Omental fat pad (tissue), 4 donors: ENCODE measurements around the gene POLA2. TPM values are rescaled to one million over a fixed set of nuclear protein-coding genes. Genes with fewer than 3 reads are reported as not detected.

Experiments
- ATAC-seq: fragments of 150-250 bp; one replicate; pipeline ENCODE4 v1.9.1; 2016; ENCODE audit warnings: mild to moderate bottlenecking, moderate library complexity; ENCODE audit not compliant: low FRiP score
- DNase-seq: peaks from one replicate; pipeline ENCODE4 v3.0.0-alpha.2; 2019; ENCODE audit warnings: low spot score
- total RNA-seq, 4 donors: library from RNA; depleted of rRNA; stranded (reverse); fragments of >200 nt; gene quantifications; one replicate each; pipeline ENCODE4 v1.1.0, GENCODE V29; 2016
- TF ChIP-seq, protein P1 (sequence below), 3 donors: fragments of 450-650 bp; IDR thresholded peaks; one replicate each; pipeline ENCODE4 v1.5.1; 2016 to 2017; ENCODE audit warnings: antibody characterized with exemption in 3 of 3, mild to moderate bottlenecking in 3 of 3, moderate library complexity in 2 of 3

The POLA2 gene
- total RNA-seq, 4 donors from 2014 or later: 3.5 to 13.7 (median 6.9) TPM

DNA sequence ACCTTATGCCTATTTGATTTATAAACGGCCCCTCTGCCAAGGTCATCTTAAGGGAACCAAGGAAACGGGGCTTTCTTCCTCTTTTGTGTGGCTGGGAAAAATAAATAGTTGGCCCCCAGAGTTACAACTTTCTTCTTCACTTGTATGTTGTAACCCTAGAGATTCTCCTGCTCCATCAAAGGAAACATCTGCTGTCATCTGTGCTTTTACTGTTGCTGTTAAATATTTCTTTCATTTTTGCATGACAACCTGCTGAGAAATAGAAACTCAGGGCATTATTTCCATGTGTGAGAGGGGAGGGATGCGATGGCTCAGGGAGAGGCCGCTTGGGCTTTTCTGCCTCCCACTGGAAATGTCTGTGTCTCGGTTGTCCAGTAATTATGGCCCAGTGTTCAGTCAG is 31.1 kb downstream of the POLA2 start:
- TF ChIP-seq, protein P1, sequence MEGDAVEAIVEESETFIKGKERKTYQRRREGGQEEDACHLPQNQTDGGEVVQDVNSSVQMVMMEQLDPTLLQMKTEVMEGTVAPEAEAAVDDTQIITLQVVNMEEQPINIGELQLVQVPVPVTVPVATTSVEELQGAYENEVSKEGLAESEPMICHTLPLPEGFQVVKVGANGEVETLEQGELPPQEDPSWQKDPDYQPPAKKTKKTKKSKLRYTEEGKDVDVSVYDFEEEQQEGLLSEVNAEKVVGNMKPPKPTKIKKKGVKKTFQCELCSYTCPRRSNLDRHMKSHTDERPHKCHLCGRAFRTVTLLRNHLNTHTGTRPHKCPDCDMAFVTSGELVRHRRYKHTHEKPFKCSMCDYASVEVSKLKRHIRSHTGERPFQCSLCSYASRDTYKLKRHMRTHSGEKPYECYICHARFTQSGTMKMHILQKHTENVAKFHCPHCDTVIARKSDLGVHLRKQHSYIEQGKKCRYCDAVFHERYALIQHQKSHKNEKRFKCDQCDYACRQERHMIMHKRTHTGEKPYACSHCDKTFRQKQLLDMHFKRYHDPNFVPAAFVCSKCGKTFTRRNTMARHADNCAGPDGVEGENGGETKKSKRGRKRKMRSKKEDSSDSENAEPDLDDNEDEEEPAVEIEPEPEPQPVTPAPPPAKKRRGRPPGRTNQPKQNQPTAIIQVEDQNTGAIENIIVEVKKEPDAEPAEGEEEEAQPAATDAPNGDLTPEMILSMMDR (IDR thresholded peaks at IDR 0.05): no peak
- no peak for DNase-seq
- ATAC-seq: no peak

- no peak for ATAC-seq
- TF ChIP-seq, protein P1 (IDR thresholded peaks at IDR 0.05): no peak
- no peak for DNase-seq
Measured at GRCh38 chr11:65293909-65294381, 32.2 kb downstream of the POLA2 start.

- TF ChIP-seq, protein P1 (IDR thresholded peaks at IDR 0.05): no peak
- DNase-seq: no peak
- no peak for ATAC-seq
Measured at GRCh38 chr11:65295001-65295400, 33.2 kb downstream of the POLA2 start.

DNA sequence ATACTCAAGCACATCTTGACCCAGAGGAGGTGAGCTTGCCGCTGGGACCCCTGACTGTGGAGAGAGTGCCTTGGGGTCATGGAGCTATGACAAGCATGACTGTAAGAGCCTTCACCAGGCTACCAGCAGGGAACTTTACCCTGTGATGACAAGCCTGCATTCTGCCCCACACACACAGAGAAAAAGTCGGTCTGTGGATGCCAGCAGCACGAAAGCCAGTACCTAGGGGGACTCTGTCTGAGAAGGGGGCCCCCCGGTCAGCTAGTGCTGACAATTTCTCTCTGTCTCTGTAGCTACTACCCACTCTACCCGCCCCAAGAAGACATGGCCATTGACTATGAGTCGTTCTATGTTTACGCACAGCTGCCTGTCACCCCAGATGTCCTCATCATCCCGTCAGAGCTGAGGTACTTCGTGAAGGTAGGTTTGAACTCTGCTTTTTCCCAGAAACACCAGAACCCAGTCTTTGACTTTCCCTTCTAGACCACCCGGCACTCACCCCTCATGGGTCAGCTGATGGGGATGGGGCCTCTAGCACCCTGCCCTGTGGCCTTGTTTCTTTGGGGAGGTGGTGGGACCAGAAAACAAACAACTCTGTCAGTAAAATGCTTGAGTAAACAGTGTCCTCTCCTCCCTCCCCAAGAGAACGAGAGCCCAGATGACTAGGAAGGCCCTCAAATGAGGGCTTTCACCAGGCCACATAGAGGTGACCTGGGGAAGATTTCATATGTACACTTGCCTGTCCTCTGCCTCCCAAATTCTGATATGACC is 34.0 kb downstream of the POLA2 start:
- no peak for ATAC-seq

DNA sequence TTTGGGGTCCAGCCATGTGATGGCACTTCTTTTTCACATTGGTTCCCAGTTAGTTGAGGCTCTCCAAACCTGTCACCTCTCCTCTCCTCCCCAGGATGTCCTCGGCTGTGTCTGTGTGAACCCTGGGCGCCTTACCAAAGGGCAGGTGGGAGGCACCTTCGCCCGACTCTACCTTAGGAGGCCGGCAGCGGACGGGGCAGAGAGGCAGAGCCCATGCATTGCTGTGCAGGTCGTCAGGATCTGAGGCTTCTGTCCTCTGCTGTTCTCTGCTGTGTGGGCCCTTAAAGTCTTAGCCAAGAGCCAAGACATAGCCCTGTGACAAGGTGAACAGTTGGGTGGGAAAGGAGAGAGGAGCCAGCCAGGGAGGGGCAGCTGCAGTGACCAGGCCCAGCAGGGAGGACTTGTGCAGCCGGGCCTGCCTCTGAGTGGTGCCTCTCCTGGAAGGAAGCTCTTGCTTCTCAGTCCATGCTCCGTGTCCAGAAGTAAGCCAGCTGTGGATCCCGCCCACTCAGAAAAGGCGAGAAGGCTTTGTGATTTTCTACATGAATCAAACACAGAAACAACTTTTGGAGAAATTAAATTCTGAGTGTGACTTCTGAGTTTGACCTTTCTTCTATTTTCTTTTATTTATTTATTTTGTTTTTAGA is 35.4 kb downstream of the POLA2 start:
- DNase-seq (no peak), ATAC-seq (no peak)
- TF ChIP-seq, protein P1 (IDR thresholded peaks at IDR 0.05): no peak

More for the DNA sequence above, 34.0 kb downstream of the POLA2 start:
- no peak for DNase-seq
- TF ChIP-seq, protein P1 (IDR thresholded peaks at IDR 0.05): no peak

GRCh38 chr11:65298131-65298535 is 36.4 kb downstream of the POLA2 start:
- ATAC-seq: peak; percentile 13
- no peak for DNase-seq
- TF ChIP-seq, protein P1 (IDR thresholded peaks at IDR 0.05): no peak
